Vagina (tissue), 2 donors: ENCODE measurements around the gene PHF23.

ENCODE experiments used
- CTCF ChIP-seq, 3 experiments: fragments of 450-650 bp in 2 of 3; fragments of 200-600 bp in 1 of 3; sonication (generic) in 1 of 3; IDR thresholded peaks; one replicate each; pipeline ENCODE4 v1.5.1; 2017 to 2019; ENCODE audit warnings: antibody characterized with exemption in 3 of 3, mild to moderate bottlenecking in 2 of 3, moderate library complexity in 2 of 3
- POLR2A ChIP-seq, 2 donors: fragments of 450-650 bp; IDR thresholded peaks; one replicate each; pipeline ENCODE4 v1.6.1; 2017; ENCODE audit warnings: antibody characterized with exemption in 2 of 2, mild to moderate bottlenecking in 2 of 2, moderate library complexity in 2 of 2

GRCh38 chr17:7261379-7262191 lies 22.3 kb upstream of the PHF23 start:
- TF ChIP-seq CTCF (IDR thresholded peaks at IDR 0.05) = no peak
- TF ChIP-seq POLR2A (IDR thresholded peaks at IDR 0.05) = no peak
